BJ (cell line): ENCODE results near the gene EYA2. TPM values are rescaled to one million over a fixed set of nuclear protein-coding genes. Genes with fewer than 3 reads are reported as not detected.

Experiments
- CTCF ChIA-PET: fragments of 350-600 bp; formaldehyde crosslinking; extraction: SDS; loops from one replicate; lab custom pipeline; 2021; ENCODE audit warnings: antibody characterized with exemption, inconsistent platforms; lab: Yijun Ruan, JAX
- POLR2A ChIA-PET: fragments of 300-600 bp; sonication (Branson Sonifier 250); formaldehyde crosslinking; extraction: SDS; loops from one replicate; lab custom pipeline; 2021; ENCODE audit warnings: antibody characterized with exemption; lab: Charles Lee
- DNase-seq: peaks from one replicate; pipeline ENCODE4 v3.0.0-alpha.2; 2011; ENCODE audit warnings: low read depth
- H3K27me3 ChIP-seq: 2 replicates; pipeline ENCODE4 v1.6.0; 2011; ENCODE audit warnings: low read length; ENCODE audit not compliant: control insufficient read depth, insufficient read depth
- H3K36me3 ChIP-seq: 2 replicates; pipeline ENCODE4 v1.5.1; 2011; ENCODE audit warnings: low read length; ENCODE audit not compliant: control insufficient read depth, insufficient read depth
- H3K4me3 ChIP-seq: 2 replicates; pipeline ENCODE4 v1.5.1; 2011; ENCODE audit warnings: low read depth, mild to moderate bottlenecking, control low read depth, low read length
- CTCF ChIP-seq: IDR thresholded peaks from 2 replicates; pipeline ENCODE4 v1.5.1; 2011; ENCODE audit warnings: low read depth, mild to moderate bottlenecking, control low read depth, inconsistent platforms, low read length, moderate library complexity; ENCODE audit not compliant: insufficient read depth
- polyA plus RNA-seq: library from polyadenylated mRNA; depleted of rRNA; stranded (reverse); fragments of >200 nt; gene quantifications from 2 replicates; pipeline ENCODE4 v1.2.3, GENCODE V29; 2011

Gene EYA2
- polyA plus RNA-seq, 1 experiment, result 1.5 TPM

DNA sequence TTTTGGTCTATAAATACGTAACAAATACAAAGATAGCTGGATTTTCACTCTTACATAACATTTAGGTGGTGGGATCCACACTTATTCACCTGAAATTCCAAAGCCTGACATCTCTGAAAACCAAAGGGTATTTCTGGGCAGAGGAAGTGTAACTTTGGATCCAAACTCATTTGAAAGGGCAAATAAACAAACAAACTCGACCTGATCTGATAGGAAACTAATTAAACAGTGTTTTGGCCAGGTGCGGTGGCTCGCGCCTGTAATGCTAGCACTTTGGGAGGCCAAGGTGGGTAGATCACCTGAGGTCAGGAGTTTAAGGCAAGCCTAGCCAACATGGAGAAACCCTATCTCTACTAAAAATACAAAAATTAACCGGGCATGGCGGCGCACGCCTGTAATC, 332.9 kb downstream of the EYA2 start:
- no peak for DNase-seq
- CTCF ChIA-PET, result interaction anchor here (0.8 to 4.7 kb wide), 4 partner anchors 14 to 156 kb away, joined by 3 to 20 read pairs (median 4); no protein-coding TSS in a partner anchor
- Histone ChIP-seq H3K4me3 (no peak overlapping the region), H3K27me3 (no peaks in the 10 kb centered on the region), H3K36me3 (peaks cover 18% of the 10 kb centered on the region)
- POLR2A ChIA-PET, result no interaction called here
- TF ChIP-seq CTCF, result no peak

GRCh38 chr20:47228654-47229053, 334.0 kb downstream of the EYA2 start:
- POLR2A ChIA-PET, result no interaction called here
- no peak overlapping the region for H3K4me3 ChIP-seq
- DNase-seq, result no peak
- TF ChIP-seq CTCF, result no peak
- no peaks in the 10 kb centered on the region for H3K27me3 ChIP-seq
- peaks cover 18% of the 10 kb centered on the region for H3K36me3 ChIP-seq
- CTCF ChIA-PET, result interaction anchor here (0.6 to 4.7 kb wide), 4 partner anchors 9 to 155 kb away, joined by 3 to 20 read pairs (median 6); no protein-coding TSS in a partner anchor

DNA sequence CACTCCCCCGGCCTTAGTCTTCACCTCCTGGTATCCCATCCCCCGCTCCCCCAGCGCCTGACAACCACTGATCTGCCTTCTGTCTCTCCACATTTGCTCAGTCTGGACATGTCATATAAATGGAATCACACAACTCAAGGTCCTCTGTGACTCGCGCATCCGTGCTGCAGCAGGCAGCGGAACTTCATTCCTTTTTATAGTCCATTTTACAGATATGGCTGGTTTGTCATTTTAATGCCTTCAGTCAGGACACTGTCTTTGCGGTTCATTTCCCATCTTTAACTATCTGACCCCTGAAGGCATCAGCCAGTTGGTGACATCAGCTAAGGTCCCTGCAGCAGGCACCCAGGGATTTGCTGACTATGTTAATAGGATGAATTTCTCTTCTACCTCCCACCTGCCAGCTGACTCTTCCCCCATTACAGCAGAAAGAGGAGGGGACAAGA, 336.2 kb downstream of the EYA2 start:
- no peak for DNase-seq
- no peak overlapping the region for H3K4me3 ChIP-seq
- CTCF ChIA-PET, result interaction anchor here (1.1 to 1.5 kb wide), 2 partner anchors 42 to 153 kb away, joined by 3 to 5 read pairs; no protein-coding TSS in a partner anchor
- H3K27me3 ChIP-seq, result no peaks in the 10 kb centered on the region
- no peak for TF ChIP-seq CTCF
- H3K36me3 ChIP-seq, result peaks cover 13% of the 10 kb centered on the region
- POLR2A ChIA-PET, result no interaction called here

GRCh38 chr20:47231382-47232039, 336.9 kb downstream of the EYA2 start:
- Histone ChIP-seq H3K4me3 (no peak overlapping the region), H3K36me3 (peaks cover 9% of the 10 kb centered on the region), H3K27me3 (no peaks in the 10 kb centered on the region)
- no peak for DNase-seq
- ChIA-PET POLR2A (no interaction called here), CTCF (interaction anchor here (0.6 to 1.5 kb wide), 6 partner anchors 9 to 270 kb away, joined by 3 to 5 read pairs (median 3); partner anchors contain the start of gene NCOA3)
- TF ChIP-seq CTCF, result peak; percentile 20; the same call in 1 of the 2 replicates

- H3K36me3 ChIP-seq, result peaks cover 7% of the 10 kb centered on the region
- CTCF ChIA-PET, result interaction anchor here (0.9 to 1.2 kb wide), 4 partner anchors 10 to 269 kb away, joined by 3 to 5 read pairs (median 3); partner anchors contain the start of gene NCOA3
- TF ChIP-seq CTCF, result no peak
- H3K4me3 ChIP-seq, result no peak overlapping the region
- POLR2A ChIA-PET, result no interaction called here
- no peaks in the 10 kb centered on the region for H3K27me3 ChIP-seq
- no peak for DNase-seq
These were observed 337.9 kb downstream of the EYA2 start for GRCh38 chr20:47232518-47232917.
